Measurements from ENCODE around the gene NT5C2.

Gene NT5C2

GRCh38 chr10:103203466-103203865 is 10.4 kb upstream of the NT5C2 start:
- no peaks in the 10 kb centered on the region for H3K27me3 ChIP-seq (ENCODE audit: control insufficient read depth, insufficient read depth, low read length, poor library complexity, severe bottlenecking)
- H3K4me3 ChIP-seq (ENCODE audit: insufficient read depth, low read depth, low read length) = no peak overlapping the region
- H3K36me3 ChIP-seq (ENCODE audit: control insufficient read depth, insufficient read depth, low read length) = no peaks in the 10 kb centered on the region
- no peaks in the 10 kb centered on the region for H3K9me3 ChIP-seq (ENCODE audit: control insufficient read depth, low read length)
- H3K27ac ChIP-seq (ENCODE audit: insufficient read depth, low read depth, low read length, poor library complexity, severe bottlenecking) = no peak overlapping the region
- peaks cover 9% of the 10 kb centered on the region for H3K4me1 ChIP-seq (ENCODE audit: control insufficient read depth, insufficient read depth, low read length)
- 88 to 93% methylated on average over 3 of the region's 3 CpGs for WGBS, 2 experiments

- H3K4me3 ChIP-seq (ENCODE audit: insufficient read depth, low read depth, low read length) = no peak overlapping the region
- H3K27ac ChIP-seq (ENCODE audit: insufficient read depth, low read depth, low read length, poor library complexity, severe bottlenecking) = no peak overlapping the region
- H3K9me3 ChIP-seq (ENCODE audit: control insufficient read depth, low read length) = no peaks in the 10 kb centered on the region
- no peaks in the 10 kb centered on the region for H3K27me3 ChIP-seq (ENCODE audit: control insufficient read depth, insufficient read depth, low read length, poor library complexity, severe bottlenecking)
- H3K4me1 ChIP-seq (ENCODE audit: control insufficient read depth, insufficient read depth, low read length) = peaks cover 9% of the 10 kb centered on the region
- no peaks in the 10 kb centered on the region for H3K36me3 ChIP-seq (ENCODE audit: control insufficient read depth, insufficient read depth, low read length)
- 90 to 93% methylated on average over 7 of the region's 7 CpGs for WGBS, 2 experiments
These were observed 9.2 kb upstream of the NT5C2 start for GRCh38 chr10:103202319-103202718.

- no peak overlapping the region for H3K4me3 ChIP-seq (ENCODE audit: insufficient read depth, low read depth, low read length)
- no CpG with 5 or more reads among the region's 1 CpG for WGBS, 2 experiments
- H3K4me1 ChIP-seq (ENCODE audit: control insufficient read depth, insufficient read depth, low read length) = no peaks in the 10 kb centered on the region
- no peaks in the 10 kb centered on the region for H3K36me3 ChIP-seq (ENCODE audit: control insufficient read depth, insufficient read depth, low read length)
- no peaks in the 10 kb centered on the region for H3K27me3 ChIP-seq (ENCODE audit: control insufficient read depth, insufficient read depth, low read length, poor library complexity, severe bottlenecking)
- H3K27ac ChIP-seq (ENCODE audit: insufficient read depth, low read depth, low read length, poor library complexity, severe bottlenecking) = no peak overlapping the region
- H3K9me3 ChIP-seq (ENCODE audit: control insufficient read depth, low read length) = no peaks in the 10 kb centered on the region
These were observed 6.4 kb upstream of the NT5C2 start for GRCh38 chr10:103199488-103199887.

- Histone ChIP-seq H3K27me3 (ENCODE audit: control insufficient read depth, insufficient read depth, low read length, poor library complexity, severe bottlenecking) (no peaks in the 10 kb centered on the region), H3K36me3 (ENCODE audit: control insufficient read depth, insufficient read depth, low read length) (no peaks in the 10 kb centered on the region), H3K27ac (ENCODE audit: insufficient read depth, low read depth, low read length, poor library complexity, severe bottlenecking) (no peak overlapping the region), H3K4me3 (ENCODE audit: insufficient read depth, low read depth, low read length) (no peak overlapping the region), H3K9me3 (ENCODE audit: control insufficient read depth, low read length) (no peaks in the 10 kb centered on the region), H3K4me1 (ENCODE audit: control insufficient read depth, insufficient read depth, low read length) (peaks cover 1% of the 10 kb centered on the region)
- 88 to 95% methylated on average over 8 of the region's 8 CpGs for WGBS, 2 experiments
These were observed 5.6 kb upstream of the NT5C2 start for GRCh38 chr10:103198648-103199047.

- Histone ChIP-seq H3K4me1 (ENCODE audit: control insufficient read depth, insufficient read depth, low read length) (peaks cover 4% of the 10 kb centered on the region), H3K36me3 (ENCODE audit: control insufficient read depth, insufficient read depth, low read length) (no peaks in the 10 kb centered on the region), H3K27ac (ENCODE audit: insufficient read depth, low read depth, low read length, poor library complexity, severe bottlenecking) (no peak overlapping the region), H3K4me3 (ENCODE audit: insufficient read depth, low read depth, low read length) (no peak overlapping the region), H3K27me3 (ENCODE audit: control insufficient read depth, insufficient read depth, low read length, poor library complexity, severe bottlenecking) (no peaks in the 10 kb centered on the region), H3K9me3 (ENCODE audit: control insufficient read depth, low read length) (no peaks in the 10 kb centered on the region)
- 72 to 78% methylated on average over 2 of the region's 2 CpGs for WGBS, 2 experiments
These were observed 4.8 kb upstream of the NT5C2 start for GRCh38 chr10:103197903-103198302.

GRCh38 chr10:103197174-103197573 is 4.1 kb upstream of the NT5C2 start:
- Histone ChIP-seq H3K4me3 (ENCODE audit: insufficient read depth, low read depth, low read length) (no peak overlapping the region), H3K27me3 (ENCODE audit: control insufficient read depth, insufficient read depth, low read length, poor library complexity, severe bottlenecking) (no peaks in the 10 kb centered on the region), H3K27ac (ENCODE audit: insufficient read depth, low read depth, low read length, poor library complexity, severe bottlenecking) (no peak overlapping the region), H3K9me3 (ENCODE audit: control insufficient read depth, low read length) (no peaks in the 10 kb centered on the region), H3K4me1 (ENCODE audit: control insufficient read depth, insufficient read depth, low read length) (peaks cover 4% of the 10 kb centered on the region), H3K36me3 (ENCODE audit: control insufficient read depth, insufficient read depth, low read length) (no peaks in the 10 kb centered on the region)
- 93 to 99% methylated on average over 3 of the region's 3 CpGs for WGBS, 2 experiments

- H3K36me3 ChIP-seq (ENCODE audit: control insufficient read depth, insufficient read depth, low read length) = no peaks in the 10 kb centered on the region
- H3K4me3 ChIP-seq (ENCODE audit: insufficient read depth, low read depth, low read length) = no peak overlapping the region
- 95 to 97% methylated on average over 2 of the region's 2 CpGs for WGBS, 2 experiments
- no peaks in the 10 kb centered on the region for H3K9me3 ChIP-seq (ENCODE audit: control insufficient read depth, low read length)
- H3K27me3 ChIP-seq (ENCODE audit: control insufficient read depth, insufficient read depth, low read length, poor library complexity, severe bottlenecking) = no peaks in the 10 kb centered on the region
- H3K27ac ChIP-seq (ENCODE audit: insufficient read depth, low read depth, low read length, poor library complexity, severe bottlenecking) = no peak overlapping the region
- H3K4me1 ChIP-seq (ENCODE audit: control insufficient read depth, insufficient read depth, low read length) = peaks cover 4% of the 10 kb centered on the region
These were observed 3.4 kb upstream of the NT5C2 start for GRCh38 chr10:103196516-103196915.

- H3K4me3 ChIP-seq (ENCODE audit: insufficient read depth, low read depth, low read length) = peak overlapping the region; percentile 87
- no peaks in the 10 kb centered on the region for H3K27me3 ChIP-seq (ENCODE audit: control insufficient read depth, insufficient read depth, low read length, poor library complexity, severe bottlenecking)
These were observed 903 bp upstream of the NT5C2 start for GRCh38 chr10:103193820-103194529.

GRCh38 chr10:103192451-103193106 is 493 bp downstream of the NT5C2 start:
- H3K4me1 ChIP-seq (ENCODE audit: control insufficient read depth, insufficient read depth, low read length) = peaks cover 4% of the 10 kb centered on the region

More at GRCh38 chr10:103193820-103194529, 903 bp upstream of the NT5C2 start:
- Histone ChIP-seq H3K27ac (ENCODE audit: insufficient read depth, low read depth, low read length, poor library complexity, severe bottlenecking) (no peak overlapping the region), H3K4me1 (ENCODE audit: control insufficient read depth, insufficient read depth, low read length) (peaks cover 4% of the 10 kb centered on the region), H3K9me3 (ENCODE audit: control insufficient read depth, low read length) (no peaks in the 10 kb centered on the region), H3K36me3 (ENCODE audit: control insufficient read depth, insufficient read depth, low read length) (no peaks in the 10 kb centered on the region)
- WGBS, 2 experiments = 79 to 84% methylated on average over 14 of the region's 14 CpGs

GRCh38 chr10:103192089-103192450 is 1.0 kb downstream of the NT5C2 start:
- peak overlapping the region; percentile 87 for H3K4me3 ChIP-seq (ENCODE audit: insufficient read depth, low read depth, low read length)
- H3K36me3 ChIP-seq (ENCODE audit: control insufficient read depth, insufficient read depth, low read length) = no peaks in the 10 kb centered on the region
- H3K4me1 ChIP-seq (ENCODE audit: control insufficient read depth, insufficient read depth, low read length) = peaks cover 4% of the 10 kb centered on the region
- no peaks in the 10 kb centered on the region for H3K9me3 ChIP-seq (ENCODE audit: control insufficient read depth, low read length)
- H3K27me3 ChIP-seq (ENCODE audit: control insufficient read depth, insufficient read depth, low read length, poor library complexity, severe bottlenecking) = no peaks in the 10 kb centered on the region
- WGBS, 2 experiments = 5 to 6% methylated on average over 14 of the region's 14 CpGs
- peak overlapping the region; percentile 88 for H3K27ac ChIP-seq (ENCODE audit: insufficient read depth, low read depth, low read length, poor library complexity, severe bottlenecking)

More at GRCh38 chr10:103192451-103193106, 493 bp downstream of the NT5C2 start:
- H3K4me3 ChIP-seq (ENCODE audit: insufficient read depth, low read depth, low read length) = peak overlapping the region; percentile 87
- no peaks in the 10 kb centered on the region for H3K36me3 ChIP-seq (ENCODE audit: control insufficient read depth, insufficient read depth, low read length)
- H3K27me3 ChIP-seq (ENCODE audit: control insufficient read depth, insufficient read depth, low read length, poor library complexity, severe bottlenecking) = no peaks in the 10 kb centered on the region
- H3K27ac ChIP-seq (ENCODE audit: insufficient read depth, low read depth, low read length, poor library complexity, severe bottlenecking) = peak overlapping the region; percentile 88
- no peaks in the 10 kb centered on the region for H3K9me3 ChIP-seq (ENCODE audit: control insufficient read depth, low read length)
- 0 to 1% methylated on average over 62 of the region's 62 CpGs for WGBS, 2 experiments

Measured in ectodermal cell (in vitro differentiated cells).